Adrenal gland (tissue), 5 donors: Measurements from ENCODE around the gene TFG.

Experiments used
- CTCF ChIP-seq, 6 experiments: fragments of 450-650 bp in 4 of 6; fragments of 200-600 bp in 2 of 6; sonication (generic) in 1 of 6; IDR thresholded peaks; 1 replicate in 5 of 6; 2 replicates in 1 of 6; pipeline versions ENCODE4 v1.5.1 to v1.8.0; 2016 to 2021; ENCODE audit warnings: antibody characterized with exemption in 6 of 6, mild to moderate bottlenecking in 2 of 6, moderate library complexity in 1 of 6
- POLR2A ChIP-seq, 2 donors: fragments of 450-650 bp; IDR thresholded peaks; one replicate each; pipeline ENCODE4 v1.6.1; 2017; ENCODE audit warnings: antibody characterized with exemption in 2 of 2, mild to moderate bottlenecking in 2 of 2, moderate library complexity in 1 of 2
- donor health status: DM: no; HTN: no; CAD: no.

- TF ChIP-seq CTCF (IDR thresholded peaks at IDR 0.05): no peak
- no peak for TF ChIP-seq POLR2A (IDR thresholded peaks at IDR 0.05)
Observed at GRCh38 chr3:100745617-100746016, 36.3 kb downstream of the TFG start.
